ENCODE results near the gene TSPAN9.

DNA sequence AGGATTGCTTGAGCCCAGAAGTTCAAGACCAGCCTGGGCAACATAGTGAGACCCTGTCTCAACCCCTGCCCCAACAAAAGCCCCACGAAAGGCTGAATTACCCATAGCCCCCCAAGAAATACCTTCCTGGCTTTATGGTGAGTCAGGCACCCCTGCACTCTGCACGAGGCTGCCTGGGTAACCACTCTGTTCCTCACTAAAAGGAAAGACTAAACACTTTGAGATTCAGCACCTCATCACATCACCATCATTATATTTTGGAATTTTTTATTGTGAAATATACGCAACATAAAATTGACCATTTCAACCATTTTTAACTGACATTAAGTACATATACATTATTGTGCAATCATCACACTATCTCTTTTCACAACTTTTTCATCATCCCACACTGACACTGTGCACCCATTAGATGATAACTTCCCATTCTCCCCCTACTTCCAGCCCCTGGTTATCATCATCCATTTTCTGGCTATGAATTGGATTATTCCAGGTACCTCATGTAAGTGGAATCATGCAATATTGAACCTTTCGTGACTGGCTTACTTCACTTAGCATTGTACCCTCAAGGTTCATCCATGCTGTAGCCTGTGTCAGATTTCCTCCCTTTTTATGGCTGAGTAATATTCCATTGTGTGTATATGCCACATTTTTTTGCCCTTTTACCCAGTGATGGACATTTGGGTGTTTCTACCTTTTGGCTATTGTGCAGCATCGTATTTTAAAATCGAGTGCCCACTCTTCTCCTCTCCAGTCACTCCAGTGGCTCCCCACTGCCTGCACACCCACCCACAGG is 51.5 kb downstream of the TSPAN9 start:
- TF ChIP-seq, protein P1, sequence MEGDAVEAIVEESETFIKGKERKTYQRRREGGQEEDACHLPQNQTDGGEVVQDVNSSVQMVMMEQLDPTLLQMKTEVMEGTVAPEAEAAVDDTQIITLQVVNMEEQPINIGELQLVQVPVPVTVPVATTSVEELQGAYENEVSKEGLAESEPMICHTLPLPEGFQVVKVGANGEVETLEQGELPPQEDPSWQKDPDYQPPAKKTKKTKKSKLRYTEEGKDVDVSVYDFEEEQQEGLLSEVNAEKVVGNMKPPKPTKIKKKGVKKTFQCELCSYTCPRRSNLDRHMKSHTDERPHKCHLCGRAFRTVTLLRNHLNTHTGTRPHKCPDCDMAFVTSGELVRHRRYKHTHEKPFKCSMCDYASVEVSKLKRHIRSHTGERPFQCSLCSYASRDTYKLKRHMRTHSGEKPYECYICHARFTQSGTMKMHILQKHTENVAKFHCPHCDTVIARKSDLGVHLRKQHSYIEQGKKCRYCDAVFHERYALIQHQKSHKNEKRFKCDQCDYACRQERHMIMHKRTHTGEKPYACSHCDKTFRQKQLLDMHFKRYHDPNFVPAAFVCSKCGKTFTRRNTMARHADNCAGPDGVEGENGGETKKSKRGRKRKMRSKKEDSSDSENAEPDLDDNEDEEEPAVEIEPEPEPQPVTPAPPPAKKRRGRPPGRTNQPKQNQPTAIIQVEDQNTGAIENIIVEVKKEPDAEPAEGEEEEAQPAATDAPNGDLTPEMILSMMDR (IDR thresholded peaks at IDR 0.05), result no peak
- TF ChIP-seq EZH2phosphoT487 (IDR thresholded peaks at IDR 0.05) (no peak), EZH2 (IDR thresholded peaks at IDR 0.05) (no peak)
